ENCODE results near the gene IER5. TPM values are rescaled to one million over a fixed set of nuclear protein-coding genes. Genes with fewer than 3 reads are reported as not detected.

Gene IER5
- total RNA-seq, 6 experiments from 2014 or later = 35.7 to 49.1 (median 43.4) TPM

GRCh38 chr1:181095260-181095659 lies 6.8 kb downstream of the IER5 start:
- Mint-ChIP-seq H3K27me3 (ENCODE audit: insufficient read depth) (peaks cover 5% of the 10 kb centered on the region), H3K9me3 (peaks cover 5% of the 10 kb centered on the region), H3K27ac (peak overlapping the region; percentile 93), H3K4me3 (peak overlapping the region; percentile 74), H3K4me1 (ENCODE audit: low read depth) (peaks cover 96% of the 10 kb centered on the region), H3K36me3 (ENCODE audit: low read depth) (peaks cover 42% of the 10 kb centered on the region)
- TF ChIP-seq, protein P1, sequence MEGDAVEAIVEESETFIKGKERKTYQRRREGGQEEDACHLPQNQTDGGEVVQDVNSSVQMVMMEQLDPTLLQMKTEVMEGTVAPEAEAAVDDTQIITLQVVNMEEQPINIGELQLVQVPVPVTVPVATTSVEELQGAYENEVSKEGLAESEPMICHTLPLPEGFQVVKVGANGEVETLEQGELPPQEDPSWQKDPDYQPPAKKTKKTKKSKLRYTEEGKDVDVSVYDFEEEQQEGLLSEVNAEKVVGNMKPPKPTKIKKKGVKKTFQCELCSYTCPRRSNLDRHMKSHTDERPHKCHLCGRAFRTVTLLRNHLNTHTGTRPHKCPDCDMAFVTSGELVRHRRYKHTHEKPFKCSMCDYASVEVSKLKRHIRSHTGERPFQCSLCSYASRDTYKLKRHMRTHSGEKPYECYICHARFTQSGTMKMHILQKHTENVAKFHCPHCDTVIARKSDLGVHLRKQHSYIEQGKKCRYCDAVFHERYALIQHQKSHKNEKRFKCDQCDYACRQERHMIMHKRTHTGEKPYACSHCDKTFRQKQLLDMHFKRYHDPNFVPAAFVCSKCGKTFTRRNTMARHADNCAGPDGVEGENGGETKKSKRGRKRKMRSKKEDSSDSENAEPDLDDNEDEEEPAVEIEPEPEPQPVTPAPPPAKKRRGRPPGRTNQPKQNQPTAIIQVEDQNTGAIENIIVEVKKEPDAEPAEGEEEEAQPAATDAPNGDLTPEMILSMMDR (IDR thresholded peaks at IDR 0.05) = no peak
- DNase-seq = no peak

GRCh38 chr1:181095763-181096184 lies 7.3 kb downstream of the IER5 start:
- Mint-ChIP-seq H3K27ac (peak overlapping the region; percentile 93), H3K4me3 (peak overlapping the region; percentile 74), H3K4me1 (ENCODE audit: low read depth) (peaks cover 100% of the 10 kb centered on the region), H3K36me3 (ENCODE audit: low read depth) (peaks cover 37% of the 10 kb centered on the region), H3K27me3 (ENCODE audit: insufficient read depth) (peaks cover 4% of the 10 kb centered on the region), H3K9me3 (peaks cover 2% of the 10 kb centered on the region; the same call in 1 of the 2 replicates)
- TF ChIP-seq, protein P1 (IDR thresholded peaks at IDR 0.05) = no peak
- DNase-seq = no peak

DNA sequence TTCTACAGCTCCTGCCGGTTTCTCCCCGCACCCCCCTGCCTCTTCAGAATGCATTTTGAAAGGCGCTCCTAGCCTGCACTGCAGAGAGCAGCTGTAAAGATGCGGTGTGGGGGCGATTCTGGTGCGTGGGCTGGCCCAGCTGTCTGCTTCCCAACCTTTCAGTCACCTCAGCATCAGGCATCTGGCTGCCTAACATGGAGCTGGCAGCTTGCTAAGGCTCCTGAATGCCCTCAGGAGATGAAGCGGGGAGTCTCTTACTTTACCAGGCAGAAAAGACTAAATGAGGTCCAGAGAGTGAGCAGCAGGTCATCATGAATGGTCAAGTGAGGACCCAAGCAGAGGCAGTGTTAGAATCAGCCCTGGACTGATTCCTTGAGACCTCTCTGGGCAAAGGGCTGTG lies 8.7 kb downstream of the IER5 start:
- DNase-seq = no peak
- peak overlapping the region; percentile 93 for H3K27ac Mint-ChIP-seq
- peaks cover 22% of the 10 kb centered on the region for H3K36me3 Mint-ChIP-seq (ENCODE audit: low read depth)

DNA sequence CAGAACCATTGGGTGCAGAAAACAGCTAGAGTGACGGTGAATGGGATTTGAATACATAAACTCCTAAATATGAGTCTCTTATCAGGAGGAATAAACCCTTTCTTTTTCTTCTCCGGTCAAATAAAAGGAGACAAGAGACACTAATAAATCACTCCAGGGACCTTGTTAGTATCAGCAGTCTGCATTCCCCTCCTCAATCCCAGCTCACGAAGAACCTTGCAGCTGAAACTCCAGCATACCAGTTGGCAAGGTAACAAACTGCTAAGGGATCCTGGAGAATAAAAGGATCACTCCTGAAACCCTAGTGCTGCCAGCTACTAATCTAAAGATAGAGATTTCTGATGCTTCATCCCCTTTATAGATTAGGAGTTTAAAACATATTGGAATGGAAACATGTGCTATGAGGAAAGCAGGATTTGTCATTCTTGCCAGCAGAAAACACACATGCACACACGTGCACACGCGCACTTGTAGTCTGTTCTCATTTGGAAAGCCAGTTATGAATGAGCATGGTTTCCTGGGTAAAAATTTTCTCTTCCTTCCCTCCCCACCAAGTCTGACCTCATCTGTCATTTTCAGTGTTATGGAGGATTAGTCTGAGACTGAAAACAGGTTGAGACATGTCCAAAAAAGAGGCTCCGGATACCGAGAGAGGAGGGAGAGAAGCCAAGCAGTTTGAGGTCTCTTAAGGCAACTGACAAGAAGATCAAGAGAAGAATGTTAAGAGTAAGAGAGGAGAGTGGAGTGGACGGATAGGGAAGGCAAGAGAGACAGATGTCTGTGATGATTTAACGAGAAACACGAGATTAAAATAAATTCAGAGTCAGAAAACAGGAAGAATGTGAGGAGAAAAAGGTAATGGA lies 10.9 kb downstream of the IER5 start:
- Mint-ChIP-seq H3K27ac (peak overlapping the region; percentile 90), H3K36me3 (ENCODE audit: low read depth) (peaks cover 8% of the 10 kb centered on the region; the same call in 1 of the 2 replicates), H3K9me3 (no peaks in the 10 kb centered on the region), H3K4me1 (ENCODE audit: low read depth) (peaks cover 100% of the 10 kb centered on the region), H3K4me3 (peak overlapping the region; percentile 72), H3K27me3 (ENCODE audit: insufficient read depth) (peaks cover 3% of the 10 kb centered on the region)
- DNase-seq = peak; percentile 73
- TF ChIP-seq, protein P1 (IDR thresholded peaks at IDR 0.05) = no peak

More for the DNA sequence above, 8.7 kb downstream of the IER5 start:
- Mint-ChIP-seq H3K4me3 (peak overlapping the region; percentile 81), H3K27me3 (ENCODE audit: insufficient read depth) (peaks cover 4% of the 10 kb centered on the region), H3K9me3 (no peaks in the 10 kb centered on the region), H3K4me1 (ENCODE audit: low read depth) (peaks cover 100% of the 10 kb centered on the region)
- TF ChIP-seq, protein P1 (IDR thresholded peaks at IDR 0.05) = no peak

DNA sequence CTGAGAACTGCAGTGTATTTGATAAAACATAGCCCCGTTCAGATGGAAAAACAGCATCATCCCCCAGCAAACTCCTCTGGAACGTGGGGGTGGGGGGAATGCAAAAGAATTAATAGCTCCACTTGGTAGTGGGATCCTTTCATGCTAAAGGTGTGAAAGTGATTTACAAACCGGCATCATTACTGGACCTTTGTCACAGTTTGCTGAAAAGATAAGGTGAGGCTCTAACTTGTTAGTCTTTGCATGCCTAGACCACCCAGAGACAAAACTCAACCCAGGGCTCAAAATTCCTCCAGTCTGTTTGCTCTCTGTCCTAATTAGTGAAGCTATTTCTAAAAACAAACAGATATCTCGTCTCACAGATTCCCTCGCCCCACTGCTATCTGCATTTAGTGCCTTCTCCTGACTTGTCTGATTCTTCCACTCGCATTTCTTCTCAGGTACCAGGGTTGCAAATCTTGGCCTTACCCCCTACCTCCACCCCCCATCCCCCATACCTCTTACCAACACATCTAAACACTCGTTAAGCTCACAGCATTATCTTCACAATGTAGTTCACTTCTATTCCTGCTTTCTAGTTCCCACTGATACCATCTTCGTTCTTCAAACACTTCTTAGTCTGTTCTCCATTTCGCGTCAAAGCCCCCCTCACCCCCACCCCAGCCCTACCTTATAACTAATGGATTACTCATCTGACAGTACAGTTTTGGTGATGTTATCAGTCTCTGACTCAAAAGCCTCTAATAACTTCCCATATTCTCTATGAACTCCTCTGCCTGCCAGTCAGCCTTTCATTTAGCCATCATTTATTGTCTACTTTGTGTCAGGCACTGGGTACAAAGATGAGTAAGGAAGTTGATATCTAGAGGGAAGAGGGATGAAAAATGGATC lies 11.8 kb downstream of the IER5 start:
- Mint-ChIP-seq H3K4me3 (peak overlapping the region; percentile 72), H3K4me1 (ENCODE audit: low read depth) (peaks cover 93% of the 10 kb centered on the region), H3K27ac (peak overlapping the region; percentile 90), H3K27me3 (ENCODE audit: insufficient read depth) (peaks cover under 1% of the 10 kb centered on the region), H3K36me3 (ENCODE audit: low read depth) (peaks cover 4% of the 10 kb centered on the region; the same call in 1 of the 2 replicates), H3K9me3 (no peaks in the 10 kb centered on the region)
- TF ChIP-seq, protein P1 (IDR thresholded peaks at IDR 0.05) = no peak
- peak; percentile 61 for DNase-seq

Data from HFFc6 (cell line).